ENCODE results near the gene SPACA6. TPM values are rescaled to one million over a fixed set of nuclear protein-coding genes. Genes with fewer than 3 reads are reported as not detected.

The SPACA6 gene
- total and polyA plus RNA-seq, 10 of the 15 experiments (the other 5 are each of a cell fraction or from before 2014, with no cell fraction given) = 0.31 to 6.5 (median 1.7) TPM

GRCh38 chr19:51737389-51737788 lies 44.3 kb downstream of the SPACA6 start (continued):
- no peak for TF ChIP-seq ZNF592 (IDR thresholded peaks at IDR 0.05)
- no peak for TF ChIP-seq RCOR1 (conservative IDR thresholded peaks at IDR 0.05; ENCODE audit: low read depth, low read length)

- H3K4me3 ChIP-seq = no peak overlapping the region
- POLR2A ChIA-PET = no interaction called here
- 6% methylated on average over 2 of the region's 2 CpGs for WGBS (ENCODE audit: insufficient coverage, insufficient replicate concordance, low lambda C conversion rate, missing lambda C conversion rate)
- in situ Hi-C loops (cut with MboI) (no loop called here), intact Hi-C loops (cut with micrococcal nuclease; ENCODE audit: unreplicated experiment) (no loop called here)
- no peak overlapping the region for H3K9ac ChIP-seq (ENCODE audit: control insufficient read depth, insufficient read depth, low read length)
- ATAC-seq = no peak
- no peaks in the 10 kb centered on the region for H3K4me1 ChIP-seq (ENCODE audit: control insufficient read depth, insufficient read depth, low read length)
- SMC1A ChIA-PET (ENCODE audit: uncharacterized antibody, unreplicated experiment) = no interaction called here
- H3K27me3 ChIP-seq (replicated peaks in 1 of 2; ENCODE audit: control insufficient read depth in 2 of 2, insufficient read depth in 2 of 2, low read length in 1 of 2) = no peaks in the 10 kb centered on the region
- no peak overlapping the region for H2AFZ ChIP-seq (ENCODE audit: control insufficient read depth, low read depth, low read length)
- TF ChIP-seq CBX5 (IDR thresholded peaks at IDR 0.05; ENCODE audit: low read depth) (no peak), FOS (IDR thresholded peaks at IDR 0.05; ENCODE audit: borderline replicate concordance, extremely low read depth, insufficient read length) (no peak), IRF3 (IDR thresholded peaks at IDR 0.05) (no peak), NFIC (IDR thresholded peaks at IDR 0.05; ENCODE audit: low read depth, low read length) (no peak), CREM (IDR thresholded peaks at IDR 0.05; ENCODE audit: low read depth) (no peak), MEF2A (IDR thresholded peaks at IDR 0.05; ENCODE audit: insufficient read depth, low read depth, low read length) (no peak), WRNIP1 (IDR thresholded peaks at IDR 0.05; ENCODE audit: borderline replicate concordance, low read depth, low read length) (no peak), SKIL (IDR thresholded peaks at IDR 0.05; ENCODE audit: low read depth, poor library complexity, severe bottlenecking) (no peak)
- H3K4me2 ChIP-seq (ENCODE audit: control insufficient read depth, insufficient read depth) = no peak overlapping the region
- RAD21 ChIA-PET (ENCODE audit: unreplicated experiment) = no interaction called here
- no peaks in the 10 kb centered on the region for H4K20me1 ChIP-seq (ENCODE audit: control insufficient read depth, insufficient read depth)
- CTCF ChIA-PET = interaction anchor here (1.4 kb wide), 1 partner anchor 132 kb away, joined by 3 read pairs; no protein-coding TSS in a partner anchor
- no peaks in the 10 kb centered on the region; the same call in 2 of the 3 replicates for H3K9me3 ChIP-seq (replicated peaks; ENCODE audit: control insufficient read depth, insufficient read depth, low read length)
- H3K36me3 ChIP-seq (ENCODE audit: control insufficient read depth in 2 of 2, insufficient read depth in 2 of 2, low read length in 1 of 2) = no peaks in the 10 kb centered on the region
- H3K27ac ChIP-seq (ENCODE audit: control insufficient read depth, insufficient read depth) = no peak overlapping the region
- no peak for DNase-seq (ENCODE audit: low read depth, low spot score)
- no peaks in the 10 kb centered on the region for H3K79me2 ChIP-seq (ENCODE audit: control insufficient read depth, insufficient read depth, low read length)
- no peak for FAIRE-seq
- BruUV-seq (replicated peaks) = no TSS peak
These were observed 44.8 kb downstream of the SPACA6 start for GRCh38 chr19:51737924-51738323.

Data from GM12878 (cell line).